HCT116 (cell line): ENCODE data around the gene FAR1. TPM values are rescaled to one million over a fixed set of nuclear protein-coding genes. Genes with fewer than 3 reads are reported as not detected.

Source experiments
- ATAC-seq: fragments of 200-7000 bp; cut with Tn5 transposase; 2 replicates; pipeline ENCODE4 v1.9.1; 2020; ENCODE audit warnings: mild to moderate bottlenecking, moderate library complexity
- BruUV-seq: library from RNA; stranded (reverse); fragments of 400-500 nt; replicated peaks from 2 replicates; lab custom pipeline; 2021; lab: Mats Ljungman, UMichigan
- CTCF ChIA-PET: fragments of 300-600 bp; sonication (Branson Sonifier 250); formaldehyde crosslinking; loops from one replicate; lab custom pipeline; 2021; ENCODE audit warnings: antibody characterized with exemption; lab: Charles Lee
- POLR2A ChIA-PET: fragments of 300-600, 350-600 bp; sonication (Branson Sonifier 250); formaldehyde crosslinking; loops from one replicate; lab custom pipeline; 2021; ENCODE audit warnings: antibody characterized with exemption; lab: Charles Lee
- RAD21 ChIA-PET, 2 experiments: fragments of 300-600 bp; sonication (Branson Sonifier 250); formaldehyde crosslinking; loops; one replicate each; lab custom pipeline; 2023; ENCODE audit warnings: low total read pairs in 2 of 2; ENCODE audit not compliant: uncharacterized antibody in 2 of 2, unreplicated experiment in 2 of 2, low non-redundant PET in 1 of 2; lab: Charles Lee
- DNase-seq: peaks from one replicate; pipeline ENCODE4 v3.0.0-alpha.2; 2010; ENCODE audit warnings: low read depth, low spot score
- H2AFZ ChIP-seq: fragments of 200-600 bp; shearing (Covaris generic), sonication (generic); 2 replicates; pipeline ENCODE4 v1.6.1; 2017; ENCODE audit warnings: low read depth, mixed run types, mixed read lengths, antibody characterized with exemption, low read length; ENCODE audit not compliant: poor library complexity, severe bottlenecking
- H3K27ac ChIP-seq: 2 replicates; pipeline ENCODE4 v1.5.1; 2012; ENCODE audit warnings: low read depth, low read length
- H3K27me3 ChIP-seq: fragments of 200-600 bp; sonication (generic); 2 replicates; pipeline ENCODE4 v1.6.1; 2016; ENCODE audit warnings: mixed run types, low read length, mixed read lengths; ENCODE audit not compliant: insufficient read depth
- H3K36me3 ChIP-seq, 2 experiments: fragments of 200-500 bp in 1 of 2; fragments of 200-600 bp in 1 of 2; sonication (Bioruptor generic) in 1 of 2; sonication (generic) in 1 of 2; 2 replicates each; pipeline versions ENCODE4 v1.5.1 to v1.6.1; 2014 to 2016; ENCODE audit warnings: low read length in 2 of 2, inconsistent platforms in 1 of 2, mixed read lengths in 1 of 2, mixed run types in 1 of 2; ENCODE audit not compliant: insufficient read depth in 2 of 2, control insufficient read depth in 1 of 2
- H3K4me1 ChIP-seq, 2 experiments: fragments of 200-600 bp in 1 of 2; sonication (generic) in 1 of 2; 2 replicates each; pipeline versions ENCODE4 v1.5.1 to v1.6.1; 2012 to 2017; ENCODE audit warnings: low read length in 2 of 2, inconsistent platforms in 1 of 2, mild to moderate bottlenecking in 1 of 2, mixed read lengths in 1 of 2, mixed run types in 1 of 2, moderate library complexity in 1 of 2; ENCODE audit not compliant: insufficient read depth in 2 of 2, control insufficient read depth in 1 of 2
- H3K4me2 ChIP-seq: fragments of 200-600 bp; sonication (generic); 2 replicates; pipeline ENCODE4 v1.6.1; 2017; ENCODE audit warnings: mixed run types, low read length, mixed read lengths
- H3K4me3 ChIP-seq, 2 experiments: fragments of 200-600 bp in 1 of 2; sonication (generic) in 1 of 2; replicated peaks in 1 of 2; 2 replicates each; pipeline ENCODE4 v1.5.1; 2011 to 2016; ENCODE audit warnings: low read length in 2 of 2, control low read depth in 1 of 2, low read depth in 1 of 2, mild to moderate bottlenecking in 1 of 2, mixed read lengths in 1 of 2, mixed run types in 1 of 2
- H3K79me2 ChIP-seq: fragments of 200-600 bp; sonication (generic); 2 replicates; pipeline ENCODE4 v1.6.1; 2017; ENCODE audit warnings: mild to moderate bottlenecking, mixed run types, low read length, moderate library complexity, mixed read lengths; ENCODE audit not compliant: insufficient read depth
- H3K9ac ChIP-seq: fragments of 200-600 bp; sonication (generic); 2 replicates; pipeline ENCODE4 v1.6.1; 2016; ENCODE audit warnings: low read length, mixed read lengths
- H3K9me2 ChIP-seq: fragments of 200-600 bp; sonication (generic), shearing (Covaris generic); 2 replicates; pipeline ENCODE4 v1.6.1; 2017; ENCODE audit warnings: mixed run types, mild to moderate bottlenecking, moderate library complexity; ENCODE audit not compliant: insufficient read depth
- H3K9me3 ChIP-seq, 2 experiments: fragments of 200-500 bp in 1 of 2; fragments of 200-600 bp in 1 of 2; sonication (Bioruptor generic) in 1 of 2; sonication (generic) in 1 of 2; 2 replicates each; pipeline ENCODE4 v1.6.1; 2014 to 2017; ENCODE audit warnings: low read length in 2 of 2, mixed read lengths in 2 of 2, inconsistent platforms in 1 of 2, low read depth in 1 of 2, mild to moderate bottlenecking in 1 of 2, mixed run types in 1 of 2, moderate library complexity in 1 of 2; ENCODE audit not compliant: control insufficient read depth in 1 of 2, insufficient read depth in 1 of 2
- H4K20me1 ChIP-seq: fragments of 200-600 bp; sonication (generic), shearing (Covaris generic); 2 replicates; pipeline ENCODE4 v1.6.1; 2017; ENCODE audit warnings: mixed run types, mild to moderate bottlenecking, moderate library complexity; ENCODE audit not compliant: insufficient read depth
- CBX3 ChIP-seq: IDR thresholded peaks from 2 replicates; pipeline ENCODE4 v1.6.1; 2012; ENCODE audit warnings: low read depth
- CEBPB ChIP-seq: IDR thresholded peaks from 2 replicates; pipeline ENCODE4 v1.6.1; 2012; ENCODE audit warnings: low read depth
- EGR1 ChIP-seq: IDR thresholded peaks from 2 replicates; pipeline ENCODE4 v1.6.1; 2012; ENCODE audit warnings: low read depth
- ELF1 ChIP-seq: IDR thresholded peaks from 2 replicates; pipeline ENCODE4 v1.6.1; 2012; ENCODE audit warnings: low read depth, borderline replicate concordance
- EZH2 ChIP-seq: fragments of 200-600 bp; sonication (generic); IDR thresholded peaks from 2 replicates; pipeline ENCODE4 v1.6.1; 2017; ENCODE audit warnings: antibody characterized with exemption, mixed run types
- EZH2phosphoT487 ChIP-seq: fragments of 200-600 bp; IDR thresholded peaks from 2 replicates; pipeline ENCODE4 v1.6.1; 2018; ENCODE audit warnings: antibody characterized with exemption, borderline replicate concordance
- FOSL1 ChIP-seq: IDR thresholded peaks from 2 replicates; pipeline ENCODE4 v1.6.1; 2012; ENCODE audit warnings: low read depth
- JUND ChIP-seq: IDR thresholded peaks from 2 replicates; pipeline ENCODE4 v1.6.1; 2012
- POLR2A ChIP-seq: IDR thresholded peaks from 2 replicates; pipeline ENCODE4 v1.7.0; 2011; ENCODE audit warnings: borderline replicate concordance; ENCODE audit not compliant: insufficient read depth, insufficient read length; ENCODE audit errors: extremely low read depth
- POLR2AphosphoS5 ChIP-seq: IDR thresholded peaks from 2 replicates; pipeline ENCODE4 v1.6.1; 2011; ENCODE audit warnings: mild to moderate bottlenecking, low read depth, low read length, moderate library complexity
- RAD21 ChIP-seq: IDR thresholded peaks from 2 replicates; pipeline ENCODE4 v1.6.1; 2012; ENCODE audit warnings: low read depth, mild to moderate bottlenecking
- SP1 ChIP-seq: IDR thresholded peaks from 2 replicates; pipeline ENCODE4 v1.6.1; 2012; ENCODE audit warnings: low read depth
- SRF ChIP-seq: IDR thresholded peaks from 2 replicates; pipeline ENCODE4 v1.6.1; 2012; ENCODE audit warnings: low read depth
- TCF7L2 ChIP-seq: IDR thresholded peaks from 2 replicates; pipeline ENCODE4 v1.7.0; 2011; ENCODE audit warnings: borderline replicate concordance, inconsistent platforms; ENCODE audit not compliant: insufficient read depth, insufficient read length; ENCODE audit errors: extremely low read depth
- YY1 ChIP-seq: IDR thresholded peaks from 2 replicates; pipeline ENCODE4 v1.6.1; 2011; ENCODE audit warnings: low read length, low read depth, moderate library complexity, mild to moderate bottlenecking; ENCODE audit not compliant: insufficient replicate concordance; ENCODE audit errors: extremely low read depth
- ZFX ChIP-seq: fragments of 450-650 bp; IDR thresholded peaks from 2 replicates; pipeline ENCODE4 v1.6.1; 2017
- ZNF274 ChIP-seq: fragments of 200-500 bp; sonication (Bioruptor generic); IDR thresholded peaks from 2 replicates; pipeline ENCODE4 v1.6.1; 2014; ENCODE audit warnings: mild to moderate bottlenecking, low read depth, low read length, inconsistent platforms
- intact Hi-C: fragments of 100-400 bp; cut with micrococcal nuclease; formaldehyde crosslinking; loops from 2 replicates; pipeline ENCODE4 v1.10.0; 2022
- total RNA-seq: library from RNA; stranded (reverse); gene quantifications from one replicate; pipeline ENCODE4 v1.2.1, GENCODE V29; 2021; ENCODE audit not compliant: unreplicated experiment
- TF ChIP-seq, protein P1 (sequence below): IDR thresholded peaks from 2 replicates; pipeline ENCODE4 v1.6.1; 2012
- TF ChIP-seq, protein P2 (sequence below): IDR thresholded peaks from 2 replicates; pipeline ENCODE4 v1.6.1; 2012
- TF ChIP-seq, protein P3 (sequence below): IDR thresholded peaks from 2 replicates; pipeline ENCODE4 v1.6.1; 2011; ENCODE audit warnings: mild to moderate bottlenecking, low read length, moderate library complexity; ENCODE audit not compliant: insufficient replicate concordance; ENCODE audit errors: extremely low read depth

The FAR1 gene
- total RNA-seq, 1 experiment from 2014 or later, result 74.3 TPM

DNA sequence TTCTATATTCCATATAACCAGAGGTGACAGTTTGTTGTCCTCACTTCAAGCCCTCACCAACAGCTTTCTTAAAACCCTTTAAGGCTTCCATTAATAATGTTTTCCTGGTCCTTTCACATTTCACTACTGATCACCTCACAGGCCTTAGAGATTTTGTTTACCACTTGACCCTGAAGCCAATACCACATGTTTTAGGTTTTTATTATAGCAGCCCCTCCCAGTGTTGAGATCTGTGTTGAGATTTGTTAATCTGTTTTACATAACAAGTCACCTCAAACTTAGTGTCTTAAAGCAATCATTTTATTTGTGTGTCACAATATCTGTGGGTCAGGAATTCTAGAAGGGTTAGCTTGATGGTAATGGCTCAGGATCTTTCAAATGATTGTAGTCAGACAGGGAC, 49.9 kb downstream of the FAR1 start:
- no peak for DNase-seq

More for the DNA sequence above, 49.9 kb downstream of the FAR1 start:
- no peak for ATAC-seq
- no peak overlapping the region for H3K4me2 ChIP-seq
- CTCF ChIA-PET, result no interaction called here
- H3K4me3 ChIP-seq, result no peak overlapping the region
- H3K36me3 ChIP-seq, result peaks cover 24 to 30% of the 10 kb centered on the region in 2 experiments
- POLR2A ChIA-PET, result no interaction called here
- no peak overlapping the region for H3K27ac ChIP-seq
- no TSS peak for BruUV-seq
- TF ChIP-seq FOSL1, result no peak
- no peak for TF ChIP-seq SP1
- TF ChIP-seq EZH2, result no peak
- TF ChIP-seq ELF1, result no peak
- no peak for TF ChIP-seq JUND
- TF ChIP-seq, protein P1, sequence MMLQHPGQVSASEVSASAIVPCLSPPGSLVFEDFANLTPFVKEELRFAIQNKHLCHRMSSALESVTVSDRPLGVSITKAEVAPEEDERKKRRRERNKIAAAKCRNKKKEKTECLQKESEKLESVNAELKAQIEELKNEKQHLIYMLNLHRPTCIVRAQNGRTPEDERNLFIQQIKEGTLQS, result no peak
- TF ChIP-seq EZH2phosphoT487, result no peak
- TF ChIP-seq ZNF274, result no peak
- TF ChIP-seq POLR2A, result no peak
- no peak for TF ChIP-seq POLR2AphosphoS5
- TF ChIP-seq SRF, result no peak
- TF ChIP-seq CBX3, result no peak
- TF ChIP-seq TCF7L2, result no peak
- TF ChIP-seq YY1, result no peak
- no peak for TF ChIP-seq CEBPB
- TF ChIP-seq, protein P2, sequence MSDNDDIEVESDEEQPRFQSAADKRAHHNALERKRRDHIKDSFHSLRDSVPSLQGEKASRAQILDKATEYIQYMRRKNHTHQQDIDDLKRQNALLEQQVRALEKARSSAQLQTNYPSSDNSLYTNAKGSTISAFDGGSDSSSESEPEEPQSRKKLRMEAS, result no peak
- TF ChIP-seq, protein P3, sequence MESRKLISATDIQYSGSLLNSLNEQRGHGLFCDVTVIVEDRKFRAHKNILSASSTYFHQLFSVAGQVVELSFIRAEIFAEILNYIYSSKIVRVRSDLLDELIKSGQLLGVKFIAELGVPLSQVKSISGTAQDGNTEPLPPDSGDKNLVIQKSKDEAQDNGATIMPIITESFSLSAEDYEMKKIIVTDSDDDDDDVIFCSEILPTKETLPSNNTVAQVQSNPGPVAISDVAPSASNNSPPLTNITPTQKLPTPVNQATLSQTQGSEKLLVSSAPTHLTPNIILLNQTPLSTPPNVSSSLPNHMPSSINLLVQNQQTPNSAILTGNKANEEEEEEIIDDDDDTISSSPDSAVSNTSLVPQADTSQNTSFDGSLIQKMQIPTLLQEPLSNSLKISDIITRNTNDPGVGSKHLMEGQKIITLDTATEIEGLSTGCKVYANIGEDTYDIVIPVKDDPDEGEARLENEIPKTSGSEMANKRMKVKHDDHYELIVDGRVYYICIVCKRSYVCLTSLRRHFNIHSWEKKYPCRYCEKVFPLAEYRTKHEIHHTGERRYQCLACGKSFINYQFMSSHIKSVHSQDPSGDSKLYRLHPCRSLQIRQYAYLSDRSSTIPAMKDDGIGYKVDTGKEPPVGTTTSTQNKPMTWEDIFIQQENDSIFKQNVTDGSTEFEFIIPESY, result no peak
- no peak for TF ChIP-seq EGR1
- no peak for TF ChIP-seq ZFX
- TF ChIP-seq RAD21, result no peak
- no peaks in the 10 kb centered on the region for H3K4me1 ChIP-seq
- no peak overlapping the region for H2AFZ ChIP-seq
- H3K27me3 ChIP-seq, result no peaks in the 10 kb centered on the region
- RAD21 ChIA-PET, result no interaction called here
- H3K9me2 ChIP-seq, result no peaks in the 10 kb centered on the region
- H3K79me2 ChIP-seq, result no peaks in the 10 kb centered on the region
- H3K9me3 ChIP-seq, result no peaks in the 10 kb centered on the region
- H3K9ac ChIP-seq, result no peak overlapping the region
- intact Hi-C loops, result no loop called here
- H4K20me1 ChIP-seq, result no peaks in the 10 kb centered on the region
